ENCODE measurements around the gene PRSS35.

The PRSS35 gene

GRCh38 chr6:83574783-83575182 lies 62.4 kb downstream of the PRSS35 start:
- in situ Hi-C loops (cut with MboI; ENCODE audit: low sequenced_read_pairs, unreplicated experiment), result no loop called here

More at GRCh38 chr6:83574783-83575182, 62.4 kb downstream of the PRSS35 start:
- no peak for TF ChIP-seq CTCF (IDR thresholded peaks at IDR 0.05; ENCODE audit: borderline replicate concordance, control extremely low read depth, extremely low read depth, insufficient read depth, missing control alignments)
- DNase-seq (ENCODE audit: low spot score), result no peak

All from GM13976 (cell line).